B cell (primary cell): ENCODE results near the gene SCARB1. TPM values are rescaled to one million over a fixed set of nuclear protein-coding genes. Genes with fewer than 3 reads are reported as not detected.

Source experiments
- ATAC-seq: fragments of 200-7000 bp; cut with Tn5 transposase; one replicate; pipeline ENCODE4 v1.10.0; 2021; ENCODE audit warnings: low read depth, mild to moderate bottlenecking, moderate number of reproducible peaks, moderate library complexity
- CTCF ChIA-PET: fragments of 350-600 bp; sonication (Branson Sonifier 250); formaldehyde crosslinking; loops from one replicate; lab custom pipeline; 2021; ENCODE audit warnings: antibody characterized with exemption, inconsistent platforms; lab: Charles Lee
- POLR2A ChIA-PET: fragments of 350-600 bp; sonication (Branson Sonifier 250); formaldehyde crosslinking; loops from one replicate; lab custom pipeline; 2021; ENCODE audit warnings: antibody characterized with exemption; lab: Charles Lee
- DNase-seq: peaks from one replicate; pipeline ENCODE4 v3.0.0; 2013
- H2AFZ ChIP-seq: 2 replicates; pipeline ENCODE4 v1.6.1; 2012; ENCODE audit warnings: mild to moderate bottlenecking, low read depth, low read length; ENCODE audit not compliant: insufficient read depth, poor library complexity, severe bottlenecking
- H3K27ac ChIP-seq, 2 donors: 1 replicate in 1 of 2; 2 replicates in 1 of 2; pipeline ENCODE4 v1.5.1; 2012 to 2013; ENCODE audit warnings: low read length in 2 of 2, mild to moderate bottlenecking in 2 of 2, moderate library complexity in 1 of 2
- H3K27me3 ChIP-seq, 4 experiments: fragments of 200-600 bp in 1 of 4; sonication (generic) in 1 of 4; replicated peaks in 1 of 4; 1 replicate in 2 of 4; 2 replicates in 2 of 4; pipeline versions ENCODE4 v1.6.1 to v1.7.0; 2013 to 2016; ENCODE audit warnings: low read length in 3 of 4, mild to moderate bottlenecking in 2 of 4, mixed read lengths in 1 of 4, moderate library complexity in 1 of 4; ENCODE audit not compliant: insufficient read depth in 4 of 4, control insufficient read depth in 3 of 4; ENCODE audit errors: control extremely low read depth in 1 of 4
- H3K36me3 ChIP-seq, 2 experiments: replicated peaks in 1 of 2; 1 replicate in 1 of 2; 2 replicates in 1 of 2; pipeline versions ENCODE4 v1.6.1 to v1.7.1; 2013; ENCODE audit warnings: low read length in 1 of 2; ENCODE audit not compliant: insufficient read depth in 2 of 2, control insufficient read depth in 1 of 2; ENCODE audit errors: control extremely low read depth in 1 of 2, extremely low read depth in 1 of 2
- H3K4me1 ChIP-seq, 2 donors: fragments of 200-600 bp in 1 of 2; sonication (generic) in 1 of 2; 1 replicate in 1 of 2; 2 replicates in 1 of 2; pipeline versions ENCODE4 v1.5.1 to v1.6.1; 2013 to 2017; ENCODE audit warnings: low read length in 2 of 2; ENCODE audit not compliant: control insufficient read depth in 2 of 2, insufficient read depth in 2 of 2
- H3K4me2 ChIP-seq: replicated peaks from 2 replicates; pipeline ENCODE3; 2012; ENCODE audit warnings: mild to moderate bottlenecking, low read depth, low read length; ENCODE audit not compliant: poor library complexity, severe bottlenecking
- H3K4me3 ChIP-seq, 5 experiments: fragments of 200-600 bp in 1 of 5; sonication (generic) in 1 of 5; 1 replicate in 3 of 5; 2 replicates in 2 of 5; pipeline versions ENCODE4 v1.5.1 to v1.7.0; 2011 to 2016; ENCODE audit warnings: low read length in 4 of 5, mild to moderate bottlenecking in 4 of 5, low read depth in 2 of 5, control low read depth in 1 of 5, moderate library complexity in 1 of 5; ENCODE audit not compliant: insufficient read depth in 1 of 5; ENCODE audit errors: control extremely low read depth in 1 of 5, extremely low read depth in 1 of 5
- H3K79me2 ChIP-seq: fragments of 200-600 bp; sonication (generic); one replicate; pipeline ENCODE4 v1.6.0; 2016; ENCODE audit warnings: low read length; ENCODE audit not compliant: control insufficient read depth, insufficient read depth
- H3K9ac ChIP-seq: fragments of 200-600 bp; sonication (generic); 2 replicates; pipeline ENCODE4 v1.6.1; 2017; ENCODE audit warnings: mild to moderate bottlenecking, low read length, moderate library complexity
- H3K9me3 ChIP-seq, 3 donors: one replicate each; pipeline versions ENCODE4 v1.6.1 to v1.7.1; 2013; ENCODE audit warnings: low read length in 2 of 3; ENCODE audit not compliant: control insufficient read depth in 2 of 3, insufficient read depth in 1 of 3; ENCODE audit errors: control extremely low read depth in 1 of 3
- H4K20me1 ChIP-seq: 2 replicates; pipeline ENCODE4 v1.6.0; 2012; ENCODE audit warnings: mild to moderate bottlenecking, low read length; ENCODE audit not compliant: insufficient read depth, control insufficient read depth, poor library complexity, severe bottlenecking
- H3K27ac Mint-ChIP-seq: one replicate; pipeline ENCODE4 v1.8.0; 2021; ENCODE audit warnings: mixed read lengths
- H3K27me3 Mint-ChIP-seq: one replicate; pipeline ENCODE4 v1.8.0; 2021; ENCODE audit warnings: mixed read lengths
- H3K4me1 Mint-ChIP-seq: one replicate; pipeline ENCODE4 v1.8.0; 2021; ENCODE audit warnings: mixed read lengths
- H3K4me3 Mint-ChIP-seq: one replicate; pipeline ENCODE4 v1.8.0; 2021; ENCODE audit warnings: mixed read lengths
- H3K9me3 Mint-ChIP-seq: one replicate; pipeline ENCODE4 v1.8.0; 2022; ENCODE audit warnings: mixed read lengths; ENCODE audit not compliant: insufficient read depth
- CTCF ChIP-seq: fragments of 200-600 bp; IDR thresholded peaks from one replicate; pipeline ENCODE4 v1.8.0; 2022; ENCODE audit warnings: antibody characterized with exemption, mild to moderate bottlenecking
- EZH2 ChIP-seq: IDR thresholded peaks from 2 replicates; pipeline ENCODE4 v1.6.1; 2012; ENCODE audit warnings: borderline replicate concordance, low read depth, mild to moderate bottlenecking, moderate library complexity, low read length; ENCODE audit not compliant: insufficient read depth, poor library complexity, severe bottlenecking
- WGBS: methylation state at CpG from one replicate; pipeline ENCODE4 v1.1.5; 2013; ENCODE audit warnings: missing lambda C conversion rate; ENCODE audit not compliant: insufficient coverage; 5-methylcytosine and 5-hydroxymethylcytosine counted together
- intact Hi-C: fragments of 100-400 bp; cut with micrococcal nuclease; formaldehyde crosslinking; loops from one replicate; pipeline ENCODE4 v1.10.0; 2022
- polyA plus RNA-seq: library from polyadenylated mRNA; depleted of rRNA; stranded (reverse); fragments of >200 nt; gene quantifications from 2 replicates; pipeline ENCODE4 v1.2.3, GENCODE V29; 2012
- total RNA-seq, 2 donors: library from RNA; stranded (reverse); fragments of 120-200 nt in 1 of 2; gene quantifications; 1 replicate in 1 of 2; 2 replicates in 1 of 2; pipeline versions ENCODE4 v1.2.3 to v1.2.4, GENCODE V29; 2013 to 2022

Gene SCARB1
- total and polyA plus RNA-seq, 2 donors (not counting 1 experiment from before 2014, with no cell fraction given) = 26.8 to 30.7 TPM

- no peaks in the 10 kb centered on the region for H4K20me1 ChIP-seq
- no peaks in the 10 kb centered on the region for H3K27me3 Mint-ChIP-seq
- intact Hi-C loops = loop anchor here (10.0 kb wide), 1 partner anchor 353 kb away; the partner anchor contains the start of gene TMEM132B
- peaks cover 30% of the 10 kb centered on the region for H3K79me2 ChIP-seq
- H3K4me3 ChIP-seq = no peak overlapping the region
- H2AFZ ChIP-seq = no peak overlapping the region
- no peaks in the 10 kb centered on the region for H3K36me3 ChIP-seq
- peaks cover 6% of the 10 kb centered on the region for H3K9me3 Mint-ChIP-seq
- no peak overlapping the region for H3K4me2 ChIP-seq
- DNase-seq = no peak
- TF ChIP-seq EZH2 (no peak), CTCF (no peak)
- H3K9me3 ChIP-seq = peaks cover 0 to 12% (median 7%) of the 10 kb centered on the region in 3 donors
- H3K4me1 Mint-ChIP-seq = peaks cover 4% of the 10 kb centered on the region
- CTCF ChIA-PET = no interaction called here
- no peak for ATAC-seq
- 96% methylated on average over 8 of the region's 8 CpGs for WGBS
- POLR2A ChIA-PET = no interaction called here
- H3K27ac ChIP-seq = no peak overlapping the region
- H3K27me3 ChIP-seq = no peaks in the 10 kb centered on the region
- H3K27ac Mint-ChIP-seq = no peak overlapping the region
- H3K4me3 Mint-ChIP-seq = no peak overlapping the region
- H3K9ac ChIP-seq = no peak overlapping the region
- no peaks in the 10 kb centered on the region for H3K4me1 ChIP-seq
Observed at GRCh38 chr12:124831590-124831989, 32.1 kb downstream of the SCARB1 start.

GRCh38 chr12:124830306-124830705 lies 33.4 kb downstream of the SCARB1 start:
- no peak overlapping the region for H3K4me3 ChIP-seq
- H3K4me1 Mint-ChIP-seq = peaks cover 4% of the 10 kb centered on the region
- no peak overlapping the region for H3K4me2 ChIP-seq
- H3K27ac ChIP-seq = no peak overlapping the region
- H3K27me3 ChIP-seq = no peaks in the 10 kb centered on the region
- no peaks in the 10 kb centered on the region for H4K20me1 ChIP-seq
- 100% methylated on average over 2 of the region's 6 CpGs for WGBS
- DNase-seq = no peak
- H3K9me3 Mint-ChIP-seq = peaks cover 6% of the 10 kb centered on the region
- H3K4me1 ChIP-seq = no peaks in the 10 kb centered on the region
- POLR2A ChIA-PET = no interaction called here
- H3K27me3 Mint-ChIP-seq = no peaks in the 10 kb centered on the region
- CTCF ChIA-PET = no interaction called here
- H3K4me3 Mint-ChIP-seq = no peak overlapping the region
- intact Hi-C loops = loop anchor here (10.0 kb wide), 1 partner anchor 354 kb away; the partner anchor contains the start of gene TMEM132B
- H2AFZ ChIP-seq = no peak overlapping the region
- peaks cover 28% of the 10 kb centered on the region for H3K79me2 ChIP-seq
- H3K9me3 ChIP-seq = peaks cover 0 to 12% (median 7%) of the 10 kb centered on the region in 3 donors
- no peak overlapping the region for H3K9ac ChIP-seq
- TF ChIP-seq CTCF = no peak
- TF ChIP-seq EZH2 = no peak
- no peak for ATAC-seq
- H3K36me3 ChIP-seq = no peaks in the 10 kb centered on the region
- H3K27ac Mint-ChIP-seq = no peak overlapping the region
